H1 (cell line): ENCODE measurements around the gene SMARCB1. TPM values are rescaled to one million over a fixed set of nuclear protein-coding genes. Genes with fewer than 3 reads are reported as not detected.
A peak's percentile ranks its signal among the peaks of the same experiment; 100 is the strongest.

Experiments used
- CTCF ChIA-PET: fragments of 300-600 bp; sonication (Branson Sonifier 250); formaldehyde crosslinking; loops from one replicate; lab custom pipeline; 2021; ENCODE audit not compliant: partially characterized antibody; lab: Charles Lee
- POLR2A ChIA-PET: fragments of 300-600 bp; sonication (Branson Sonifier 250); formaldehyde crosslinking; loops from one replicate; lab custom pipeline; 2021; ENCODE audit warnings: inconsistent platforms; ENCODE audit not compliant: partially characterized antibody; lab: Charles Lee
- DNase-seq, 2 experiments: peaks; one replicate each; pipeline versions ENCODE4 v3.0.0 to v3.0.0-alpha.2; 2010 to 2022; ENCODE audit warnings: low spot score in 2 of 2, low read depth in 1 of 2, mixed read lengths in 1 of 2
- FAIRE-seq: peaks from 2 replicates; lab custom pipeline; 2011; peaks lifted over from hg19 to GRCh38; lab: Jason Lieb, UNC
- H2AFZ ChIP-seq: 2 replicates; pipeline ENCODE4 v1.8.1; 2012; ENCODE audit warnings: low read length, inconsistent platforms
- H2AK5ac ChIP-seq: 2 replicates; pipeline ENCODE4 v1.6.1; 2013; ENCODE audit warnings: low read depth, low read length
- H2BK120ac ChIP-seq: replicated peaks from 2 replicates; pipeline ENCODE3; 2013; ENCODE audit warnings: low read depth, low read length, inconsistent platforms
- H2BK12ac ChIP-seq: 2 replicates; pipeline ENCODE4 v1.6.1; 2013; ENCODE audit warnings: low read depth, low read length
- H2BK15ac ChIP-seq: 2 replicates; pipeline ENCODE4 v1.6.1; 2013; ENCODE audit warnings: low read length
- H2BK20ac ChIP-seq: 2 replicates; pipeline ENCODE4 v1.6.1; 2013; ENCODE audit warnings: low read length
- H2BK5ac ChIP-seq: 2 replicates; pipeline ENCODE4 v1.6.1; 2013; ENCODE audit warnings: low read depth, low read length
- H3K14ac ChIP-seq: 2 replicates; pipeline ENCODE4 v1.6.1; 2013; ENCODE audit warnings: inconsistent platforms; ENCODE audit not compliant: insufficient read length
- H3K18ac ChIP-seq: 2 replicates; pipeline ENCODE4 v1.6.1; 2013; ENCODE audit warnings: low read length; ENCODE audit errors: extremely low read depth
- H3K23ac ChIP-seq: 2 replicates; pipeline ENCODE4 v1.6.1; 2013; ENCODE audit warnings: inconsistent platforms; ENCODE audit not compliant: insufficient read length
- H3K23me2 ChIP-seq: 2 replicates; pipeline ENCODE4 v1.6.1; 2013; ENCODE audit warnings: low read depth, low read length
- H3K27ac ChIP-seq: 2 replicates; pipeline ENCODE4 v1.6.1; 2011; ENCODE audit warnings: low read depth, low read length, inconsistent platforms
- H3K27me3 ChIP-seq, 4 experiments: replicated peaks in 1 of 4; 1 replicate in 1 of 4; 2 replicates in 3 of 4; pipeline versions ENCODE4 v1.6.1 to v1.8.1; 2011 to 2013; ENCODE audit warnings: low read length in 3 of 4, mild to moderate bottlenecking in 3 of 4, inconsistent platforms in 2 of 4, mixed read lengths in 2 of 4, moderate library complexity in 1 of 4; ENCODE audit not compliant: control insufficient read depth in 3 of 4, insufficient read depth in 3 of 4; ENCODE audit errors: extremely low read depth in 1 of 4
- H3K36me3 ChIP-seq, 4 experiments: 2 replicates each; pipeline versions ENCODE4 v1.6.1 to v1.8.1; 2011 to 2013; ENCODE audit warnings: mild to moderate bottlenecking in 4 of 4, low read length in 3 of 4, moderate library complexity in 2 of 4, control low read depth in 1 of 4, inconsistent platforms in 1 of 4; ENCODE audit not compliant: insufficient read depth in 4 of 4, control insufficient read depth in 2 of 4
- H3K4ac ChIP-seq: replicated peaks from 2 replicates; pipeline ENCODE3; 2013; ENCODE audit warnings: low read length, low read depth, mixed read lengths, inconsistent platforms; ENCODE audit not compliant: insufficient read length
- H3K4me1 ChIP-seq, 4 experiments: replicated peaks in 1 of 4; 1 replicate in 1 of 4; 2 replicates in 3 of 4; pipeline versions ENCODE4 v1.6.1 to v1.8.1; 2011 to 2013; ENCODE audit warnings: low read length in 3 of 4, inconsistent platforms in 2 of 4, mixed read lengths in 1 of 4; ENCODE audit not compliant: insufficient read depth in 4 of 4, control insufficient read depth in 3 of 4
- H3K4me2 ChIP-seq, 2 experiments: 2 replicates each; pipeline versions ENCODE4 v1.6.1 to v1.8.1; 2011 to 2013; ENCODE audit warnings: low read depth in 2 of 2, low read length in 2 of 2, control low read depth in 1 of 2, inconsistent platforms in 1 of 2, mild to moderate bottlenecking in 1 of 2; ENCODE audit not compliant: insufficient read depth in 1 of 2
- H3K4me3 ChIP-seq, 4 experiments: fragments of 200-600, 300-600 bp in 1 of 4; sonication (generic), shearing (Covaris generic), sonication (Bioruptor Twin) in 1 of 4; 2 replicates each; pipeline versions ENCODE4 v1.5.1 to v1.8.1; 2011 to 2016; ENCODE audit warnings: low read length in 4 of 4, low read depth in 3 of 4, control low read depth in 2 of 4, inconsistent platforms in 2 of 4, mild to moderate bottlenecking in 2 of 4, mixed read lengths in 1 of 4, moderate library complexity in 1 of 4; ENCODE audit not compliant: insufficient read depth in 2 of 4; ENCODE audit errors: extremely low read depth in 1 of 4
- H3K56ac ChIP-seq: replicated peaks from 2 replicates; pipeline ENCODE3; 2013; ENCODE audit warnings: low read depth, mild to moderate bottlenecking, mixed read lengths, low read length, inconsistent platforms; ENCODE audit not compliant: insufficient read length
- H3K79me1 ChIP-seq: 2 replicates; pipeline ENCODE4 v1.6.1; 2013; ENCODE audit warnings: low read depth, low read length, control low read depth
- H3K79me2 ChIP-seq, 2 experiments: 2 replicates each; pipeline versions ENCODE4 v1.6.1 to v1.8.1; 2012 to 2013; ENCODE audit warnings: low read length in 2 of 2, mild to moderate bottlenecking in 2 of 2, inconsistent platforms in 1 of 2; ENCODE audit not compliant: insufficient read depth in 2 of 2, control insufficient read depth in 1 of 2
- H3K9ac ChIP-seq, 4 experiments: replicated peaks in 1 of 4; 1 replicate in 1 of 4; 2 replicates in 3 of 4; pipeline versions ENCODE4 v1.6.1 to v1.8.1; 2011 to 2013; ENCODE audit warnings: low read depth in 3 of 4, low read length in 3 of 4, control low read depth in 2 of 4, mild to moderate bottlenecking in 2 of 4, moderate library complexity in 2 of 4, inconsistent platforms in 1 of 4; ENCODE audit errors: extremely low read depth in 1 of 4
- H3K9me3 ChIP-seq, 2 experiments: 2 replicates each; pipeline versions ENCODE4 v1.6.1 to v1.8.1; 2012 to 2013; ENCODE audit warnings: mild to moderate bottlenecking in 2 of 2, moderate library complexity in 2 of 2, control low read depth in 1 of 2, inconsistent platforms in 1 of 2, low read depth in 1 of 2, low read length in 1 of 2, mixed read lengths in 1 of 2; ENCODE audit not compliant: insufficient read depth in 2 of 2
- H4K20me1 ChIP-seq, 2 experiments: replicated peaks in 1 of 2; 2 replicates each; pipeline versions ENCODE3 to v1.8.1; 2011 to 2013; ENCODE audit warnings: inconsistent platforms in 2 of 2, low read length in 2 of 2, mild to moderate bottlenecking in 1 of 2; ENCODE audit not compliant: insufficient read depth in 2 of 2, control insufficient read depth in 1 of 2
- H4K5ac ChIP-seq: 2 replicates; pipeline ENCODE4 v1.6.1; 2013; ENCODE audit warnings: low read length, low read depth, mixed read lengths, inconsistent platforms; ENCODE audit not compliant: insufficient read length
- H4K8ac ChIP-seq: 2 replicates; pipeline ENCODE4 v1.8.0; 2013; ENCODE audit warnings: mild to moderate bottlenecking, moderate library complexity, low read length, inconsistent platforms; ENCODE audit not compliant: insufficient read depth; ENCODE audit errors: extremely low read depth
- H4K91ac ChIP-seq: replicated peaks from 2 replicates; pipeline ENCODE3; 2013; ENCODE audit warnings: low read length, mixed read lengths, inconsistent platforms; ENCODE audit not compliant: insufficient read length
- SUZ12 ChIP-seq: fragments of 200-600 bp; sonication (generic); IDR thresholded peaks from 2 replicates; pipeline ENCODE4 v1.6.1; 2012; ENCODE audit warnings: mild to moderate bottlenecking, inconsistent platforms, low read length, moderate library complexity, mixed read lengths
- WGBS, 2 experiments: shearing (Covaris generic) in 1 of 2; methylation state at CpG; one replicate each; pipeline versions ENCODE4 v1.1.6 to v1.1.7; 2013 to 2015; ENCODE audit warnings: low lambda C conversion rate in 2 of 2, mixed read lengths in 2 of 2, inconsistent platforms in 1 of 2, low coverage in 1 of 2, missing lambda C conversion rate in 1 of 2; ENCODE audit not compliant: insufficient replicate concordance in 2 of 2, insufficient coverage in 1 of 2, insufficient read length in 1 of 2; ENCODE audit errors: extremely low coverage in 1 of 2, missing lambda C conversion rate in 1 of 2; 5-methylcytosine and 5-hydroxymethylcytosine counted together
- polyA plus RNA-seq, 7 experiments: library from polyadenylated mRNA; depleted of rRNA in 3 of 7; stranded (reverse) in 5 of 7; unstranded in 2 of 7; fragments of >200 nt in 5 of 7; fragments of 200-250 nt in 2 of 7; gene quantifications; 1 replicate in 5 of 7; 2 replicates in 1 of 7; 4 replicates in 1 of 7; pipeline versions ENCODE4 v1.2.1 to v1.2.3, GENCODE V29; 2011 to 2013; ENCODE audit warnings: missing spikeins in 2 of 7, mixed read lengths in 2 of 7
- total RNA-seq: library from RNA; stranded (reverse); fragmentation: NEBNext Ultra II Directional; extraction: Animal tissue kit (Norgen Biotek cat#: 25700); gene quantifications from 2 replicates; pipeline ENCODE4 v1.2.1, GENCODE V29; 2021

SMARCB1 gene
- total and polyA plus RNA-seq, 2 of the 8 experiments (the other 6 are each of a cell fraction or from before 2014, with no cell fraction given) = 116 to 145 TPM

DNA sequence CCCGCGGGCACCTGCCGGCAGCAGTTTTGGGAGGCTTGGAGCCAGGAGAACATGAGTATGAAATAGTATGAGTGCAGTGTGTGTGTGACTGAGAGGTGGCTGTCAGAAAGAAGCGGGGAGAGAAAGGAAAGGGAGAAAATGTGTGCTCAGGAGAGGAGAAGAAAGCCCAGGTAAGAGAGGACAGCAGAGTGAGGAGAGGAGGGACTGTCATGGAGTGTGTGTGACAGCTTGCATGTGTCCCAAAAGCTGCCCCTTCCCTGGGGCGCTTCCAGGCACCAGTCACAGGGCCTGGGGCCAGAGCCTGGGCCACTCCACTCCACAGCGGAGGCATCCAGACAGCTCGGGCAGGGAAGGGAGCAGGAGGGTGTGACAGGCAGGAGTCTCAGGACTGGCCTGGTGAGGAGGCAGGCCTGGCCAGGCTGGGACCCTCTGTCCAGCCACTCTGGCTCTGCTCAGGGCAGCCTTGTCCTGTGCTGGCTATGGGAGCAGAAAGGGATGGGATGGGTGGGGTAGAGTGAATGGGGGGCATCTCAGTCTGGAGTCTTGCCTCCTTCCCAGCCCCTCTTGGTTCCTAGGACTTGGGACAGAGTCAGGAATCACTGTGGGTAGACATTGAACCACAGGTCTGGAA is 13.2 kb upstream of the SMARCB1 start:
- ChIA-PET CTCF (interaction anchor here (5.8 to 9.6 kb wide), 2 partner anchors 14 to 76 kb away, joined by 42 to 73 read pairs; partner anchors contain the start of gene SMARCB1), POLR2A (interaction anchor here (1.2 to 5.7 kb wide), 4 partner anchors 8 to 121 kb away, joined by 4 to 45 read pairs (median 6); partner anchors contain the start of genes MIF, SLC2A11 and SMARCB1)
- Histone ChIP-seq H2AFZ (no peak overlapping the region), H3K14ac (no peak overlapping the region), H3K36me3 (no peaks in the 10 kb centered on the region), H4K8ac (no peak overlapping the region), H3K79me2 (no peaks in the 10 kb centered on the region), H2BK12ac (peak overlapping the region; percentile 90; the same call in 1 of the 2 replicates), H3K4me1 (peaks cover 0 to 14% (median 8%) of the 10 kb centered on the region in 4 experiments; a peak in 3 of 7 replicates), H3K79me1 (no peaks in the 10 kb centered on the region), H3K4ac (no peak overlapping the region), H3K23ac (no peak overlapping the region), H2BK15ac (peak overlapping the region; percentile 6; the same call in 1 of the 2 replicates), H2BK20ac (no peak overlapping the region), H3K18ac (no peak overlapping the region), H4K5ac (no peak overlapping the region), H3K9ac (no peak overlapping the region), H2BK5ac (peak overlapping the region; percentile 22; the same call in 1 of the 2 replicates), H3K27ac (no peak overlapping the region), H4K91ac (no peak overlapping the region), H3K4me3 (peak overlapping the region; percentile 43 to 71 (median 52); a peak in 7 of 8 replicates), H2BK120ac (no peak overlapping the region), H4K20me1 (peaks cover under 1 to 7% of the 10 kb centered on the region in 2 experiments), H3K23me2 (peaks cover 11% of the 10 kb centered on the region; the same call in 1 of the 2 replicates), H2AK5ac (no peak overlapping the region; the same call in 1 of the 2 replicates), H3K56ac (no peak overlapping the region), H3K9me3 (no peaks in the 10 kb centered on the region), H3K4me2 (peak overlapping the region; percentile 67 to 99), H3K27me3 (peaks cover 0 to 30% (median 20%) of the 10 kb centered on the region in 4 experiments; a peak in 6 of 7 replicates)
- FAIRE-seq = no peak
- no peak for TF ChIP-seq SUZ12
- no peak for DNase-seq
- WGBS, 2 experiments = 53% methylated on average over 7 of the region's 7 CpGs; no CpG with 5 or more reads in 1 of the 2 experiments
